NCI-H345 treated with DMSO at 0.1 percent for 48 hours (cell line): ENCODE data around the gene ZCWPW1.
"Not testable (repeated sequence)": the region's sequence is repeated elsewhere in the genome, so short reads cannot be mapped to it uniquely, and the experiment has no call there.

ENCODE experiments used
- DNase-seq: peaks from one replicate; lab custom pipeline; 2025; ENCODE audit not compliant: unreplicated experiment; lab: John Stamatoyannopoulos, UW

ZCWPW1 gene

GRCh38 chr7:100357131-100357561 is 71.4 kb downstream of the ZCWPW1 start:
- DNase-seq, result no peak

- DNase-seq, result no peak
Measured at GRCh38 chr7:100356416-100357068, 72.0 kb downstream of the ZCWPW1 start.

GRCh38 chr7:100353685-100354330 is 74.7 kb downstream of the ZCWPW1 start:
- DNase-seq, result no peak

- DNase-seq, result no peak
Measured at GRCh38 chr7:100352984-100353684, 75.4 kb downstream of the ZCWPW1 start.

- not testable (repeated sequence) for DNase-seq
Measured at GRCh38 chr7:100352230-100352781, 76.2 kb downstream of the ZCWPW1 start.

- no peak for DNase-seq
Measured at GRCh38 chr7:100351657-100352058, 76.8 kb downstream of the ZCWPW1 start.
